CD4-positive, alpha-beta T cell treated with Interleukin-17A for 1 hour (primary cell): ENCODE data around the gene KHK.
"Not testable (repeated sequence)": the region's sequence is repeated elsewhere in the genome, so short reads cannot be mapped to it uniquely, and the experiment has no call there.

Source experiments
- DNase-seq: peaks from one replicate; pipeline ENCODE4 v3.0.0-alpha.2; 2020

Gene KHK

DNA sequence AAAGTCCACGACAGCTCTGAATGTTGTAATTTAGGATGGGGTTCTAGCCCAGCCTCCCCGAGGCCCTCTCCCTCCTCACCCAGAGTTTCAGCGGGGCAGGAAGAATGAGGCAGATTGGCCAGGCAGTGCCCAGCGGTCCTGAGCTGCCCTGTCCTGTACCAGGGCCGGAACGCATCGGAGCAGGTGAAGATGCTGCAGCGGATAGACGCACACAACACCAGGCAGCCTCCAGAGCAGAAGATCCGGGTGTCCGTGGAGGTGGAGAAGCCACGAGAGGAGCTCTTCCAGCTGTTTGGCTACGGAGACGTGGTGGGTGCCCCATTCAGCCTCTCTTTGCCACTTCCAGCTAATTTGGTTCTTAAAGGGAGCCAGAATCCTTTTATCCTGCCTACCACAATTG, 10.8 kb downstream of the KHK start:
- DNase-seq: no peak

DNA sequence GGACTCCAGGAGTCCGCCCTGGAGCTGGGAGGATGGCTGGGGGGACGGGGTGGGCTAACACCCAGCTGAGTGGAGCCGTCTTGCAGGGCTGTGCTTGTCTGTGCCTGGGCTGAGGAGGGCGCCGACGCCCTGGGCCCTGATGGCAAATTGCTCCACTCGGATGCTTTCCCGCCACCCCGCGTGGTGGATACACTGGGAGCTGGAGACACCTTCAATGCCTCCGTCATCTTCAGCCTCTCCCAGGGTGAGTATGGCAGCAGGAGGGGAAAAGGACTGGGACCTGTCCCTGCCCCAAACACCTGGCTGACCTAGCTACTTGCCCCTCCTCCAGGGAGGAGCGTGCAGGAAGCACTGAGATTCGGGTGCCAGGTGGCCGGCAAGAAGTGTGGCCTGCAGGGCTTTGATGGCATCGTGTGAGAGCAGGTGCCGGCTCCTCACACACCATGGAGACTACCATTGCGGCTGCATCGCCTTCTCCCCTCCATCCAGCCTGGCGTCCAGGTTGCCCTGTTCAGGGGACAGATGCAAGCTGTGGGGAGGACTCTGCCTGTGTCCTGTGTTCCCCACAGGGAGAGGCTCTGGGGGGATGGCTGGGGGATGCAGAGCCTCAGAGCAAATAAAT, 12.9 kb downstream of the KHK start:
- DNase-seq: no peak

DNA sequence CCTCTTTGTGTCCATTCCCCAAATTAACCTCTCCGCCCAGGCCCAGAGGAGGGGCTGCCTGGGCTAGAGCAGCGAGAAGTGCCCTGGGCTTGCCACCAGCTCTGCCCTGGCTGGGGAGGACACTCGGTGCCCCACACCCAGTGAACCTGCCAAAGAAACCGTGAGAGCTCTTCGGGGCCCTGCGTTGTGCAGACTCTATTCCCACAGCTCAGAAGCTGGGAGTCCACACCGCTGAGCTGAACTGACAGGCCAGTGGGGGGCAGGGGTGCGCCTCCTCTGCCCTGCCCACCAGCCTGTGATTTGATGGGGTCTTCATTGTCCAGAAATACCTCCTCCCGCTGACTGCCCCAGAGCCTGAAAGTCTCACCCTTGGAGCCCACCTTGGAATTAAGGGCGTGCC, 13.5 kb downstream of the KHK start:
- no peak for DNase-seq

DNA sequence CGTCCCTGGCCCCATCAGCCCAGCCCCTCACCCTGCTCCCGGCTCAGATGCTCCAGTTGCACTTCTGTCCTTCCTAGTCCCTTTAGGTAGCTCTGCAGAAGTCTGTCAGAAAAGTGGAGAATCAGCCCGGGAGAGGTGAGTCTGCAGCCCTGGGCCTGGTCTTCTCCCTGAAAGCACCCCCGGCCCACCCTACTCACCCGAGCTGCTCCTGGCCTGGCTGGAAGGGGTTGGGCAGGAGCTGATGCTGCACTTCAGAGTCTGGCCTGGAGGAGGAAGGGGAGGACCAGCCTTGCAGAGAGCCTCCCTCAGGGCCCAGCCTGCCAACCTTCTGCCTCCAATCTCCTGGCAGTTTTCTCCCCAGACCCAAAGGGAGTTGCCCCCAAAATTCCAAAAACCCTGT, 15.8 kb downstream of the KHK start:
- DNase-seq: no peak

GRCh38 chr2:27105981-27106380, 19.4 kb downstream of the KHK start:
- DNase-seq: no peak

DNA sequence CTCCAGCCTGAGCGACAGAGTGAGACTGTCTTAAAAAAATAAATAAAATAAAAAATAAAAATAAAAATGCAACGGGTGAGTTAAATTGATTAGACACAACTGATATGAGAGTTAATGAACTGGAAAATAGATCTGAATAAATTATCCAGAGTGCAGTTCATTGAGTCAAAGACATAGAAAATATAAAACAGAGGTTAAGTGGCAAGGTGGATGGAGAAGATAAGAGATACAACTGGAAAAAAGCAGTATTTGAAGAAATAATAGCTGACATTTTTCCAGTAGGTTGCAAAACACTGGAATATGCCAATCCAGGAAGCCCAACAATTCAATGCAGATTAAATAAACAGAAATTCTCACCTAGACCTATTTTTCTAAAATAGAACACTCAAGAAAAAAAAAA, 21.6 kb downstream of the KHK start:
- DNase-seq: no peak

DNA sequence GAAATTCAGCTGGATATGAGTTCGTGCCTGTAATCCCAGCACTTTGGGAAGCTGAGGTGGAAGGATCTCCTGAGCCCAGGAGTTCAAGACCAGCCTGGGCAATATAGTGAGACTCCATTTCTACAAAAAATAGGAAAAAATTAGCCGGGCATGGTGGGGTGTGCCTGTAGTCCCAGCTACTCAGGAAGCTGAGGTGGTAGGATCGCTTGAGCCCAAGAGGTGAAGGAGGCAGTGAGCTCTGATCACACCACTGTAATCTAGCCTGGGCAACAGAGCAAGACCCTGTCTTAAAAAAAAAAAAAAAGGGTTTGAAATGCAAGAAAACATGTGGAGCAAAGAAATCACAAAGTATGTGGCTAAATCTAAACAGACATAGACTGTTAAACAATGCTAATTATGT, 22.5 kb downstream of the KHK start:
- DNase-seq: no peak

DNA sequence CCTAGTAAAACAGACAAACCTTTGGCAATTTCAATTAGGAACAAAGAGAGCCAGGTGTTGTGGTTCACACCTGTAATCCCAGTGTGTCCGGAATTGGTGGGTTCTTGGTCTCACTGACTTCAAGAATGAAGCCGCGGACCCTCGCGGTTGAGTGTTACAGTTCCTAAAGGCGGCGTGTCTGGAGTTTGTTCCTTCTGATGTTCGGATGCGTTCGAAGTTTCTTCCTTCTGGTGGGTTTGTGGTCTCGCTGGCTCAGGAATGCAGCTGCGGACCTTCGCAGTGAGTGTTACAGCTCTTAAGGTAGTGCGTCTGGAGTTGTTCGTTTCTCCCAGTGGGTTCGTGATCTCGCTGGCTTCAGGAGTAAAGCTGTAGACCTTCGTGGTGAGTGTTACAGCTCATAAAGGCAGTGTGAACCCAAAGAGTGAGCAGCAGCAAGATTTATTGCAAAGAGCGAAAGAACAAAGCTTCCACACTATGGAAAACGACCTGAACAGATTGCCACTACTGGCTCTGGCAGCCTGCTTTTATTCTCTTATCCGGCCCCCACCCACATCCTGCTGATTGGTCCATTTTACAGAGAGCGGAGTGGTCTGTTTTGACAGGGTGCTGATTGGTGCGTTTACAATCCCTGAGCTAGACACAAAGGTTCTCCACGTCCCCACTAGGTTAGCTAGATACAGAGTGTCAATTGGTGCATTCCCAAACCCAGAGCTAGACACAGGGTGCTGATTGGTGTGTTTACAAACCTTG, 24.2 kb downstream of the KHK start:
- DNase-seq: not testable (repeated sequence)

DNA sequence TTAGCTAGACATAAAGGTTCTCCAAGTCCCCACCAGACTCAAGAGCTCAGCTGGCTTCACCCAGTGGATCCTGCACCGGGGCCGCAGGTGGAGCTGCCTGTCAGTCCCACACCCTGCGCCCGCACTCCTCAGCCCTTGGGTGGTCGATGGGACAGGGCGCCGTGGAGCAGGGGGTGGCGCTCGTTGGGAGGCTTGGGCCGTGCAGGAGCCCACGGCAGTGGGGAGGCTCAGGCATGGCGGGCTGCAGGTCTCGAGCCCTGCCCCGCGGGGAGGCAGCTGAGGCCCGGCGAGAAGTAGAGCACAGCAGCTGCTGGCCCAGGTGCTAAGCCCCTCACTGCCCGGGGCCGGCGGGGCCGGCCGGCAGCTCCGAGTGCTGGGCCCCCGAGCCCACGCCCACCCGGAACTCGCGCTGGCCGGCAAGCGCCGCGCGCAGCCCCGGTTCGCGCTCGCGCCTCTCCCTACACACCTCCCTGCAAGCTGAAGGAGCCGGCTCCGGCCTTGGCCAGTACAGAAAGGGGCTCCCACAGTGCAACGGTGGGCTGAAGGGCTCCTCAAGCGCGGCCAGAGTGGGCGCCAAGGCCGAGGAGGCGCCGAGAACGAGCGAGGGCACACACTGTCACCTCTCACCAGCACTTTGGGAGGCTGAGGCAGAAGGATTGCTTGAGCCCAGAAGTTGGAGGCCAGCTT, 25.0 kb downstream of the KHK start:
- DNase-seq: not testable (repeated sequence)

DNA sequence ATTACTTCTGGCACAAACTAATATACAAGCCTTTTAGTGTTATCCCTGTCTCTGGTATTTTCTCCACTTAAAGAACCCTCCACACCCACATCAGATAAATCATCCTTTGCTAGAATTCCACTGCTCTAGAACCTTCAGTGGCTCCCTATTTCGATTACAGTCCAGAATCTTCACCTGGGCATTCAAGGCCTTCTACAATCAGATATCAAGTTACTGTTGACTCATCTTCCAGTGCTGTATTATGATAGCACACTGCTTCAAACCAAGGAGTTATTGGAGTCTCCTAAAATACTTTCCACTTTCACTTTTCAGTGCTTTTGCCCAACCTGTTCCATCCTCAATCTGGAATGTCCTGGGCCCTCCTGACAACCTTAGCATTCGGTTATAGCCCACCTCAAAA, 28.9 kb downstream of the KHK start:
- no peak for DNase-seq

DNA sequence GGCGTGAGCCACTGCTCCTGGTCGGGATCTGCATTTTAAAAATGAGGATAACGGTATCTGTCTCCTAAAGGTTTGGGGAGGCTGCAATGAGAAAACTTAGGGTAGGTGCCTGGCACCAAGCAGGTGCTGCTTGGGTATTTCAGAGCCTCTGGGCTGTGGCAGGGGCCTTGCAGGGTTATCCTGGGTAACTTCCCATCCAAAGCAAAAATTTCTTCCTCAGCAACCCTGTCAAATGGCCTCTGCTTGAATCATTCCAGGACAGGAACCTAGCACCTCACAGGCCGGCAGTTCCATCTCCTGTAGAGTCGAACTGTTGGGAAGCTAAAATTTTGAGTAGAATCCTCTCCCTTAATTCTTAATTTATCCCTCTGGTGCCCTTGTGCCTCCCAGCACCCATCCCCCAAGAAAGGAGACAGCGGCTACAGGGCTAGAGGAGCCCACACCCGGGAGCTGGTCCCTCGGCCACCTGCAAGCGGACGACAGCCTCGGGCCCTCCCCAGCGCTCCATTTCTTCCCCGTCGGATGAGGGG, 31.5 kb downstream of the KHK start:
- no peak for DNase-seq

DNA sequence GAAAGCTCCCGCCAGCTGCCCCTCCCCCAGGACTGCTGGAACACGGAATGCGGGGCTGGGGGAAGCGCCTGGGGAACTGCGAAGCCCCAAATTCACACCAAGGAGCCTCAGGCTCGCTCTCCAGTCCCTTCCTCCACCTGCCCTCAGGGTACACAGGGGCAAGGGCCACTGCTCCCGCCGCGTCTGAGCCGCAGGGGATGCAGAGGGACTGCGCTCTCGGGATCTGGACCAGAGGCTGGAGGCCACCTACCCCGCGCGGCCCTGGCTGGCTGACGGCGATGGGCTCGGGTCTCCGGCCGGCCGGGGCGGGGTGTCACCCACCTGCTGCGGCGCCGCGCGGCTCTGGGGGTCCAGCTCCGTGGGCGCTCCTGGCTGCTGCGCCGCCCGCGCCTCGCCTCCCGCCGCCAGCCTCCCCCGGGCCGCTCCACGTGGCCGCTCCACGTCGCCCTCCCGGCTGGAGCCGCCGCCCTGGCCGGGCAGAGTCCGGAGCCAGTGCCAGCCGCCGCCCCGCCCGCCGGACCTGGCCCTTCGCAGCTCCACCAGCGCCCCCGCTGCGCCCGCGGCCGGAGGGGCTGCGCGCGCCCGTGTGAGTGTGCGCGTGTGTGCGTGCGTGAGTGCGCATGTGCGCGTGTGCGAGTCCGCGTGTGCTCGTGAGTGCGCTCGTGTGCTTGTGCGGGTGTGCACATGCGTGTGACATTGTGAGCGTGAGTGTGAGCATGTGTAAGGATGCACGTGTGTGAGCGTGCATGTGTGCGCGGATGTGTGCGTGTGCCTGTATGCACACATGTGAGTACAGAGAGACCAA, 32.2 kb downstream of the KHK start, which contains the start of gene CGREF1:
Gene CGREF1 (minus strand): TSS at position 604 of the 805 bp plus-strand sequence. CDS start 14,762 bp downstream, outside the sequence.
- DNase-seq: no peak

GRCh38 chr2:27119330-27119670, 32.7 kb downstream of the KHK start:
- DNase-seq: not testable (repeated sequence)

GRCh38 chr2:27121906-27122305, 35.3 kb downstream of the KHK start:
- DNase-seq: no peak

- DNase-seq: no peak
These were observed 36.2 kb downstream of the KHK start for GRCh38 chr2:27122791-27123190.

GRCh38 chr2:27123302-27124150, 37.0 kb downstream of the KHK start, which contains the start of gene ABHD1:
TSS of gene ABHD1 (plus strand) at chr2:27123815. CDS start at chr2:27123949, 134 bp downstream.
- peak; percentile 79 for DNase-seq

GRCh38 chr2:27125104-27125503, 38.5 kb downstream of the KHK start:
- no peak for DNase-seq

DNA sequence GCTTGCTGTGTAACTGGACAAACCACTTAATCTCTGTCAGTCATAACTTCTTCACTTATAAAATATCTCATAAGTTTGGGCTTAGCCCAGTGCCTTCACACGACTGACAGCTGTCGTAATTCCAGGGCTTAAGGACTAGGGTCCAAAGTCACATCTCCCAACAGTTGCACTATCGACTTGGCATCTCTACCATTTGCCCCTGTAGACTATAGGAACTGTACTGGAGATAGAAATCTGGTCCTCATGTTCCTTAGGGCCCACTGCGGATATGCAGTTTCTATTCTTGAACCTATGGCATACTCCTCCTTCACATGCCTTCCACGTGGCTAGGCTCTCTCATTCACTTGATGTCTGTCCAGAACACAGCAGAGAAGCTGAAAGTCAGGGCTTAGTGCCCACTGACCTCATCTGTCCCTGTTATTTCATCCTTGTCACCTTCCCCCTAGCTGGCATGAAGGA, 39.7 kb downstream of the KHK start:
- no peak for DNase-seq

GRCh38 chr2:27127883-27128667, 41.5 kb downstream of the KHK start:
- DNase-seq: no peak

DNA sequence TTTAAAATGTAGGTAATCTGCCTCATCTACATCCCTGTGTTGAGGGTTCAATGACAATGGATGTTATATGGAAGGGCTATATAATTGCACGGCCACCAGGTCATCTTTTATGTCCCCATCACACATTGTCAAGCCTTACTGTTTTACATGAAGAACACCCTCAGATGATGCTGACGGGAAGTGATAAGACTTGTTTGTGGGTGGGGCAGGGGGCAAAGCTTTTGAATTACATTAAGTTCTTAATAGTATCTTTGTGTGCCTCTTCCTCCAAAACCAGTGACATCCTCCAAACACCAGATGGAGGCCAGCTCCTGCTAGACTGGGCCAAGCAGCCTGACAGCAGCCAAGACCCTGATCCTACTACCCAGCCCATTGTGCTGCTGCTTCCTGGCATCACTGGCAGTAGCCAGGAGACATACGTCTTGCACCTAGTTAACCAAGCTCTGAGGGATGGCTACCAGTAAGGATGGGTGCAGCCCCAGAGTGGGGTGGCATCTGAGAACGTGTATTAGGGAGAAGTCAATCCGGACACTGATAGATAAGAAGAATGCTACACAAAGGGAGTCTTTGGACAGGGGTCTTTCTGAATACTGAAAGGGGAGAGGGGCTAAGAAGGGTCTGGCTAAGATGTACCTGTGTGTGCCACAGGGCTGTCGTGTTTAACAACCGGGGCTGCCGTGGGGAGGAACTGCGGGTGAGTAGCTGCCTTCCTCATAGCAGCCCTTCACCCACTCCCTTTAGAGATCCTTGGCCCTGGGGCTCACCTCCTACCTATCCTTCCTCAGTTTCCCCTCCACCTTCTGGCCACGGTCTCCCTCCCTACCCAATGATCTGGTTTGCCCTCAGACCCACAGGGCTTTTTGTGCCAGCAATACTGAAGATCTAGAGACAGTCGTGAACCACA, 42.3 kb downstream of the KHK start:
- DNase-seq: no peak
